GM13977 (cell line): ENCODE data around the gene INTS14.
"Not testable (repeated sequence)": the region's sequence is repeated elsewhere in the genome, so short reads cannot be mapped to it uniquely, and the experiment has no call there.

ENCODE experiments used
- DNase-seq: peaks from one replicate; pipeline ENCODE4 v3.0.0; 2012; ENCODE audit warnings: low spot score
- CTCF ChIP-seq: IDR thresholded peaks from 2 replicates; pipeline ENCODE4 v1.5.1; 2012; ENCODE audit warnings: mild to moderate bottlenecking, control low read depth; ENCODE audit not compliant: insufficient read depth; ENCODE audit errors: extremely low read depth, missing control alignments
- in situ Hi-C: fragments of 300-500 bp; cut with MboI; formaldehyde crosslinking; loops from one replicate; pipeline ENCODE4 v1.12.0; 2022; ENCODE audit warnings: low sequenced_read_pairs, low pct_unique_long_range_greater_than_20kb, mixed read lengths, inconsistent platforms; ENCODE audit not compliant: unreplicated experiment

Gene INTS14

GRCh38 chr15:65550681-65551098, 60.2 kb downstream of the INTS14 start:
- DNase-seq, result no peak
- in situ Hi-C loops, result no loop called here
- TF ChIP-seq CTCF, result no peak

- DNase-seq, in situ Hi-C loops: not testable (repeated sequence)
Measured at GRCh38 chr15:65549288-65549687, 61.6 kb downstream of the INTS14 start.

- DNase-seq, result no peak
- no peak for TF ChIP-seq CTCF
- in situ Hi-C loops, result no loop called here
Measured at GRCh38 chr15:65547841-65548240, 63.1 kb downstream of the INTS14 start.

- in situ Hi-C loops, result no loop called here
- DNase-seq, result no peak
- no peak for TF ChIP-seq CTCF
Measured at GRCh38 chr15:65541231-65541820, 69.6 kb downstream of the INTS14 start.

- DNase-seq, result no peak
- TF ChIP-seq CTCF, result no peak
- in situ Hi-C loops, result no loop called here
Measured at GRCh38 chr15:65540314-65540713, 70.6 kb downstream of the INTS14 start.

GRCh38 chr15:65535192-65535591, 75.7 kb downstream of the INTS14 start:
- in situ Hi-C loops, result no loop called here
- no peak for DNase-seq
- no peak for TF ChIP-seq CTCF

GRCh38 chr15:65533057-65533756, 77.7 kb downstream of the INTS14 start:
- in situ Hi-C loops, result no loop called here
- TF ChIP-seq CTCF, result no peak
- no peak for DNase-seq
